ENCODE data around the gene HOXA13. TPM values are rescaled to one million over a fixed set of nuclear protein-coding genes. Genes with fewer than 3 reads are reported as not detected.

Gene HOXA13
- total and polyA plus RNA-seq, 4 donors, result 0.02 TPM; not detected in 3

DNA sequence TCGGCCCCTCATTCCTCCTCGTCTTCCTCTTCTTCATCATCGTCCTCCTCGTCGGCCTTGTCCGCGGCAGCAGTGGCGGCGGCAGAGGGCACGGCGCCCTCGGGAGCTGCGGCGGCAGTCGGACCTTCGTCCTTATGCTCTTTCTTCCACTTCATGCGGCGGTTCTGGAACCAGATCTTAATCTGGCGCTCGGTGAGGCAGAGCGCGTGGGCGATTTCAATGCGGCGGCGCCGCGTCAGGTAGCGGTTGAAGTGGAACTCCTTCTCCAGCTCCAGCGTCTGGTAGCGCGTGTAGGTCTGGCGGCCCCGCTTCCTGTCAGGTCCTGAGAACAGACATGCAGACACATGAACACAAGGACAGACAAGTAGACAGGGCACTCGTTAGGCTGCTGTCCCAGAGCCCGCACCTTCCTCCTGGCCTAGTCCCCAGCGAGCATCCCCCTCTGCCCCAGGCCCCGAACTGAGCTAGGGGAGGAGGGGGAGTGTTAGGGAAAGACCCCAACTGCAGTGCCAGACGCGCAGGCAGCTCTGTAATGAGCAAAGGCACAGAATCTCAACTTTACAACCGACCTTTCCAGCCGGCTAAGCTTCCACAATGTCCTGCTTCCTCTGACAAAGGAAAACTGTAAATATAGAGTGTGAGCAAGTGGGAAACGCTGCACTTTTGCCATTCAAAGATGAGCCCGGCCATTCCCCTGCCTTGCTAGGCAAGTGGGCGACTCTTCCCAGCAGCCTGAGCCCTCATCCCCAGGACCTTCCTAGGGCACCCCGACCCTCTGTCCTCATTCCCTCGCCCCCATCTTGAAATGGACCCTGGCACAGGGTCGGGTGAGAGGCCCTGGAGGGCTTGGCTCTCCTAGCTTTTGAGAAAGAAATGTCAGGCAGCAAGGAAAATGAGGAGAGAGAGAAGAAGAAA is 44.7 kb downstream of the HOXA13 start:
- Histone ChIP-seq H3K27me3 (ENCODE audit: control insufficient read depth in 4 of 4, insufficient read depth in 4 of 4, low read length in 3 of 4) (peaks cover 15 to 54% (median 41%) of the 10 kb centered on the region in 4 donors), H3K9me3 (ENCODE audit: control insufficient read depth in 4 of 4, low read length in 3 of 4) (peaks cover 0 to 5% (median 0%) of the 10 kb centered on the region in 4 donors), H3K9ac (ENCODE audit: low read depth in 1 of 2, low read length in 2 of 2) (no peak overlapping the region), H3K4me1 (ENCODE audit: control insufficient read depth in 4 of 4, insufficient read depth in 4 of 4, low read length in 3 of 4) (peaks cover 11 to 38% (median 20%) of the 10 kb centered on the region in 4 donors), H3K27ac (ENCODE audit: low read depth in 1 of 2, low read length in 2 of 2) (no peak overlapping the region), H3K36me3 (ENCODE audit: control insufficient read depth in 4 of 4, insufficient read depth in 3 of 4, low read depth in 1 of 4, low read length in 3 of 4) (no peaks in the 10 kb centered on the region), H3K4me3 (ENCODE audit: low read depth in 1 of 3, low read length in 3 of 3) (no peak overlapping the region)
- TF ChIP-seq RXRA (IDR thresholded peaks at IDR 0.05) (no peak), FOXA1 (IDR thresholded peaks at IDR 0.05) (no peak), GABPA (IDR thresholded peaks at IDR 0.05 in 1 of 2, conservative IDR thresholded peaks at IDR 0.05 in 1 of 2) (no peak), YY1 (IDR thresholded peaks at IDR 0.05) (no peak)
- TF ChIP-seq, protein P1, sequence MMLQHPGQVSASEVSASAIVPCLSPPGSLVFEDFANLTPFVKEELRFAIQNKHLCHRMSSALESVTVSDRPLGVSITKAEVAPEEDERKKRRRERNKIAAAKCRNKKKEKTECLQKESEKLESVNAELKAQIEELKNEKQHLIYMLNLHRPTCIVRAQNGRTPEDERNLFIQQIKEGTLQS (IDR thresholded peaks at IDR 0.05), result no peak
- TF ChIP-seq, protein P2, sequence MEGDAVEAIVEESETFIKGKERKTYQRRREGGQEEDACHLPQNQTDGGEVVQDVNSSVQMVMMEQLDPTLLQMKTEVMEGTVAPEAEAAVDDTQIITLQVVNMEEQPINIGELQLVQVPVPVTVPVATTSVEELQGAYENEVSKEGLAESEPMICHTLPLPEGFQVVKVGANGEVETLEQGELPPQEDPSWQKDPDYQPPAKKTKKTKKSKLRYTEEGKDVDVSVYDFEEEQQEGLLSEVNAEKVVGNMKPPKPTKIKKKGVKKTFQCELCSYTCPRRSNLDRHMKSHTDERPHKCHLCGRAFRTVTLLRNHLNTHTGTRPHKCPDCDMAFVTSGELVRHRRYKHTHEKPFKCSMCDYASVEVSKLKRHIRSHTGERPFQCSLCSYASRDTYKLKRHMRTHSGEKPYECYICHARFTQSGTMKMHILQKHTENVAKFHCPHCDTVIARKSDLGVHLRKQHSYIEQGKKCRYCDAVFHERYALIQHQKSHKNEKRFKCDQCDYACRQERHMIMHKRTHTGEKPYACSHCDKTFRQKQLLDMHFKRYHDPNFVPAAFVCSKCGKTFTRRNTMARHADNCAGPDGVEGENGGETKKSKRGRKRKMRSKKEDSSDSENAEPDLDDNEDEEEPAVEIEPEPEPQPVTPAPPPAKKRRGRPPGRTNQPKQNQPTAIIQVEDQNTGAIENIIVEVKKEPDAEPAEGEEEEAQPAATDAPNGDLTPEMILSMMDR (IDR thresholded peaks at IDR 0.05; ENCODE audit: low read depth, low read length, missing input control), result no peak
- DNase-seq (ENCODE audit: low spot score), result peak; percentile 33
- WGBS, result 8% methylated on average over 48 of the region's 48 CpGs

DNA sequence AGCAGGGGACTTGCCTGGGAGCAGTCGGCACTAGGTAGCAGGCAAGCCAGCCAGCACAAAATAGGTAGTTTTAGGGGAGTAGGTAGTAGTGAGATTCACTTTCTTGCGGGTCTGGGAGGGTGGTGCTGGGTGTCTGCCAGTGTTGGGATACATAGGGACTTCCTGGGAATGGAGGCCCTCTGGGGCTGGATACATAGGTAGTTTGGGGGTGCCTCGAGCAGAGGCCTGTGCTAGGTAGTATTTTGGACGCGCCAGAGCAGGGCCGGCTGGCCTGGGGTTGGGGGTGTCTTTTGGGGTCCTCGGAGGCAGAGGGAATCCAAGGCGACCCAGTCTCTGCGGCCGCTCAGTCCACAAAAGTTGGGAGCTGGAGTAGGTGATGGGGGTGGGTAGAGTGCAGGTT is 45.5 kb downstream of the HOXA13 start:
- peaks cover 0 to 5% (median 0%) of the 10 kb centered on the region in 4 donors for H3K9me3 ChIP-seq (ENCODE audit: control insufficient read depth in 4 of 4, low read length in 3 of 4)
- TF ChIP-seq HNF4A (conservative IDR thresholded peaks at IDR 0.05) (no peak), RXRA (IDR thresholded peaks at IDR 0.05) (no peak), FOXA1 (IDR thresholded peaks at IDR 0.05) (no peak)
- peaks cover 11 to 36% (median 20%) of the 10 kb centered on the region in 4 donors for H3K4me1 ChIP-seq (ENCODE audit: control insufficient read depth in 4 of 4, insufficient read depth in 4 of 4, low read length in 3 of 4)
- DNase-seq (ENCODE audit: low spot score), result peak; percentile 30
- H3K27ac ChIP-seq (ENCODE audit: low read depth in 1 of 2, low read length in 2 of 2), result no peak overlapping the region
- H3K27me3 ChIP-seq (ENCODE audit: control insufficient read depth in 4 of 4, insufficient read depth in 4 of 4, low read length in 3 of 4), result peaks cover 15 to 53% (median 37%) of the 10 kb centered on the region in 4 donors
- WGBS, result 26% methylated on average over 10 of the region's 10 CpGs
- H3K9ac ChIP-seq (ENCODE audit: low read depth in 1 of 2, low read length in 2 of 2), result no peak overlapping the region
- H3K36me3 ChIP-seq (ENCODE audit: control insufficient read depth in 4 of 4, insufficient read depth in 3 of 4, low read depth in 1 of 4, low read length in 3 of 4), result no peaks in the 10 kb centered on the region
- no peak overlapping the region for H3K4me3 ChIP-seq (ENCODE audit: low read depth in 1 of 3, low read length in 3 of 3)

DNA sequence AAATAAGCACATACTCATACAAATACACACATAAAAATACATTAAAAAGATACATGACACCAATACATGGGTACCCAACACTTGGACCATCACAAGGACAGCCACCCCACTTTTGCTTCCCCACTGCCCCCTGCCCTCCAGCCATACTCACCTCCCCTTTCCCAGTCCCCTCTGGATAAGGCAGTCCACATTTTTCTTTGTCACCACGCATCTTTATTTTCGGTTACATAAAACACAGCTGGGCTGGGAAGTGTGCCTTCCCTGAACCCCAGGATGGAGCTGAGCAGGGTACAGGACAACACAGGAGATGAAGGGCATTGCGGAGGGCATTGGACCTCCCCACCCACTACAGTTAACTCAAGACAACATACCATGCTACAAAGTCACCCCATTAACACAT is 46.4 kb downstream of the HOXA13 start:
- 23% methylated on average over 3 of the region's 3 CpGs for WGBS
- DNase-seq (ENCODE audit: low spot score), result no peak
- Histone ChIP-seq H3K9me3 (ENCODE audit: control insufficient read depth in 4 of 4, low read length in 3 of 4) (peaks cover 0 to 5% (median 0%) of the 10 kb centered on the region in 4 donors), H3K4me1 (ENCODE audit: control insufficient read depth in 4 of 4, insufficient read depth in 4 of 4, low read length in 3 of 4) (peaks cover 11 to 36% (median 20%) of the 10 kb centered on the region in 4 donors), H3K9ac (ENCODE audit: low read depth in 1 of 2, low read length in 2 of 2) (no peak overlapping the region), H3K36me3 (ENCODE audit: control insufficient read depth in 4 of 4, insufficient read depth in 3 of 4, low read depth in 1 of 4, low read length in 3 of 4) (no peaks in the 10 kb centered on the region), H3K27me3 (ENCODE audit: control insufficient read depth in 4 of 4, insufficient read depth in 4 of 4, low read length in 3 of 4) (peaks cover 15 to 51% (median 38%) of the 10 kb centered on the region in 4 donors), H3K4me3 (ENCODE audit: low read depth in 1 of 3, low read length in 3 of 3) (no peak overlapping the region), H3K27ac (ENCODE audit: low read depth in 1 of 2, low read length in 2 of 2) (no peak overlapping the region)
- TF ChIP-seq HNF4G (IDR thresholded peaks at IDR 0.05) (no peak), RAD21 (IDR thresholded peaks at IDR 0.05) (no peak), YY1 (IDR thresholded peaks at IDR 0.05) (no peak), HNF4A (conservative IDR thresholded peaks at IDR 0.05) (no peak)
- TF ChIP-seq, protein P3, sequence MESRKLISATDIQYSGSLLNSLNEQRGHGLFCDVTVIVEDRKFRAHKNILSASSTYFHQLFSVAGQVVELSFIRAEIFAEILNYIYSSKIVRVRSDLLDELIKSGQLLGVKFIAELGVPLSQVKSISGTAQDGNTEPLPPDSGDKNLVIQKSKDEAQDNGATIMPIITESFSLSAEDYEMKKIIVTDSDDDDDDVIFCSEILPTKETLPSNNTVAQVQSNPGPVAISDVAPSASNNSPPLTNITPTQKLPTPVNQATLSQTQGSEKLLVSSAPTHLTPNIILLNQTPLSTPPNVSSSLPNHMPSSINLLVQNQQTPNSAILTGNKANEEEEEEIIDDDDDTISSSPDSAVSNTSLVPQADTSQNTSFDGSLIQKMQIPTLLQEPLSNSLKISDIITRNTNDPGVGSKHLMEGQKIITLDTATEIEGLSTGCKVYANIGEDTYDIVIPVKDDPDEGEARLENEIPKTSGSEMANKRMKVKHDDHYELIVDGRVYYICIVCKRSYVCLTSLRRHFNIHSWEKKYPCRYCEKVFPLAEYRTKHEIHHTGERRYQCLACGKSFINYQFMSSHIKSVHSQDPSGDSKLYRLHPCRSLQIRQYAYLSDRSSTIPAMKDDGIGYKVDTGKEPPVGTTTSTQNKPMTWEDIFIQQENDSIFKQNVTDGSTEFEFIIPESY (IDR thresholded peaks at IDR 0.05), result no peak
- TF ChIP-seq, protein P2 (IDR thresholded peaks at IDR 0.05; ENCODE audit: low read depth, low read length, missing input control), result no peak
- TF ChIP-seq, protein P1 (IDR thresholded peaks at IDR 0.05), result no peak
- TF ChIP-seq, protein P4, sequence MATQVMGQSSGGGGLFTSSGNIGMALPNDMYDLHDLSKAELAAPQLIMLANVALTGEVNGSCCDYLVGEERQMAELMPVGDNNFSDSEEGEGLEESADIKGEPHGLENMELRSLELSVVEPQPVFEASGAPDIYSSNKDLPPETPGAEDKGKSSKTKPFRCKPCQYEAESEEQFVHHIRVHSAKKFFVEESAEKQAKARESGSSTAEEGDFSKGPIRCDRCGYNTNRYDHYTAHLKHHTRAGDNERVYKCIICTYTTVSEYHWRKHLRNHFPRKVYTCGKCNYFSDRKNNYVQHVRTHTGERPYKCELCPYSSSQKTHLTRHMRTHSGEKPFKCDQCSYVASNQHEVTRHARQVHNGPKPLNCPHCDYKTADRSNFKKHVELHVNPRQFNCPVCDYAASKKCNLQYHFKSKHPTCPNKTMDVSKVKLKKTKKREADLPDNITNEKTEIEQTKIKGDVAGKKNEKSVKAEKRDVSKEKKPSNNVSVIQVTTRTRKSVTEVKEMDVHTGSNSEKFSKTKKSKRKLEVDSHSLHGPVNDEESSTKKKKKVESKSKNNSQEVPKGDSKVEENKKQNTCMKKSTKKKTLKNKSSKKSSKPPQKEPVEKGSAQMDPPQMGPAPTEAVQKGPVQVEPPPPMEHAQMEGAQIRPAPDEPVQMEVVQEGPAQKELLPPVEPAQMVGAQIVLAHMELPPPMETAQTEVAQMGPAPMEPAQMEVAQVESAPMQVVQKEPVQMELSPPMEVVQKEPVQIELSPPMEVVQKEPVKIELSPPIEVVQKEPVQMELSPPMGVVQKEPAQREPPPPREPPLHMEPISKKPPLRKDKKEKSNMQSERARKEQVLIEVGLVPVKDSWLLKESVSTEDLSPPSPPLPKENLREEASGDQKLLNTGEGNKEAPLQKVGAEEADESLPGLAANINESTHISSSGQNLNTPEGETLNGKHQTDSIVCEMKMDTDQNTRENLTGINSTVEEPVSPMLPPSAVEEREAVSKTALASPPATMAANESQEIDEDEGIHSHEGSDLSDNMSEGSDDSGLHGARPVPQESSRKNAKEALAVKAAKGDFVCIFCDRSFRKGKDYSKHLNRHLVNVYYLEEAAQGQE (IDR thresholded peaks at IDR 0.05), result no peak

Data from liver (tissue), 9 donors.